ENCODE measurements around the gene RPS16. TPM values are rescaled to one million over a fixed set of nuclear protein-coding genes. Genes with fewer than 3 reads are reported as not detected.

RPS16 gene
- total and polyA plus RNA-seq, 2 of the 13 experiments (the other 11 are each of a cell fraction or from before 2014, with no cell fraction given), result 488 to 2,583 TPM

DNA sequence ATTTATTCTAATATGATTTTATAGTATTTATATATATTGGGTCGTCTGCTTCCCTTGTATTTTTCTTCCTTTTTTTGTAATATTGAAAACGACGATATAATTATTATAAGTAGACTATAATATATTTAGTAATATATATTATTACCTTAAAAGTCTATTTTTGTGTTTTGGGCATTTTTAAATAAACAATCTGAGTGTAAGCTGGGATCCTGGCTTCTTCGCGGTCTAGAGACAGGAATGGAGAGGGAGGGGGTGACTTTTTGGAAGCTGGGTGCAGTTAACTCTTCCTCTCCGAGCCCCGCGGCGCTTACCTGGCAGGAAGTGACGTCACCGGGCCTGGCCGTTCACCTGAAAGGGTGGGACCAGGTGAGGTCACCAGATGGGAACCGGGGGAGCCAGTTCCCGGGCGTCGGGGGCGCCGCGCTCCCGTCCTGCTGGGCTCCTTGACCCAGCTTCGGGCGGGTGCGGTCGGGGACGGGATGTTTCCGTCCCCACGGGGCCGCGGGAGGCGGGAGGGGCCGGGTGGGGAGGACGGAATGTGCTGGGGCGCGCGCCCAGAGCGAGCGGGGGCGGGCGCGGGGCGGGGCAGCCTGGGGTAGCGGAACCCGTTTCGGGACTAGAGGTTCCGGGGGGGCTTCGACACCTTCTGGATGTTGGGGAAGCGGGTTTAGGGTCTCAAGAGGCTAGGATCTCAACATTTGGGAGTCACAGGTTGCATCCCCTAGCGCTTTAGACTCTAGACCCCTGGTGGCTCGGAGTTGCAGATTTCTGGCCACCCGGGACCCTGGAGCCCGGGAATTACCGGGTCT, 26.3 kb downstream of the RPS16 start (continued):
- TF ChIP-seq GATAD2A (CRISPR knock-in tag; IDR thresholded peaks at IDR 0.05) (peak; percentile 31; the same call in 1 of the 2 replicates), ZNF552 (CRISPR knock-in tag; IDR thresholded peaks at IDR 0.05; ENCODE audit: borderline replicate concordance) (no peak), SAFB2 (CRISPR knock-in tag; IDR thresholded peaks at IDR 0.05; ENCODE audit: borderline replicate concordance, low read depth) (no peak), EEA1 (CRISPR knock-in tag; IDR thresholded peaks at IDR 0.05; ENCODE audit: borderline replicate concordance) (no peak), ZNF329 (CRISPR knock-in tag; IDR thresholded peaks at IDR 0.05; ENCODE audit: low read depth) (no peak), HDAC2 (CRISPR knock-in tag; IDR thresholded peaks at IDR 0.05) (no peak), ZNF713 (CRISPR knock-in tag; IDR thresholded peaks at IDR 0.05) (no peak), HNRNPL (IDR thresholded peaks at IDR 0.05; ENCODE audit: low read depth, low read length) (no peak), SIX1 (CRISPR knock-in tag; IDR thresholded peaks at IDR 0.05; ENCODE audit: borderline replicate concordance) (no peak), TBL1XR1 (IDR thresholded peaks at IDR 0.05; ENCODE audit: borderline replicate concordance, low read length, partially characterized antibody) (no peak), TAF15 (IDR thresholded peaks at IDR 0.05; ENCODE audit: low read depth, low read length, poor library complexity, severe bottlenecking) (no peak), ZNF674 (CRISPR knock-in tag; IDR thresholded peaks at IDR 0.05; ENCODE audit: low read depth) (no peak)
- TF ChIP-seq, protein P1, sequence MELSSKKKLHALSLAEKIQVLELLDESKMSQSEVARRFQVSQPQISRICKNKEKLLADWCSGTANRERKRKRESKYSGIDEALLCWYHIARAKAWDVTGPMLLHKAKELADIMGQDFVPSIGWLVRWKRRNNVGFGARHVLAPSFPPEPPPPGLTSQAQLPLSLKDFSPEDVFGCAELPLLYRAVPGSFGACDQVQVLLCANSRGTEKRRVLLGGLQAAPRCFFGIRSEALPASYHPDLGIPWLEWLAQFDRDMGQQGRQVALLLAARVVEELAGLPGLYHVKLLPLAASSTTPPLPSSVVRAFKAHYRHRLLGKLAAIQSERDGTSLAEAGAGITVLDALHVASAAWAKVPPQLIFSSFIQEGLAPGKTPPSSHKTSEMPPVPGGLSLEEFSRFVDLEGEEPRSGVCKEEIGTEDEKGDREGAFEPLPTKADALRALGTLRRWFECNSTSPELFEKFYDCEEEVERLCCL (CRISPR knock-in tag; IDR thresholded peaks at IDR 0.05; ENCODE audit: borderline replicate concordance), result no peak
- TF ChIP-seq, protein P2, sequence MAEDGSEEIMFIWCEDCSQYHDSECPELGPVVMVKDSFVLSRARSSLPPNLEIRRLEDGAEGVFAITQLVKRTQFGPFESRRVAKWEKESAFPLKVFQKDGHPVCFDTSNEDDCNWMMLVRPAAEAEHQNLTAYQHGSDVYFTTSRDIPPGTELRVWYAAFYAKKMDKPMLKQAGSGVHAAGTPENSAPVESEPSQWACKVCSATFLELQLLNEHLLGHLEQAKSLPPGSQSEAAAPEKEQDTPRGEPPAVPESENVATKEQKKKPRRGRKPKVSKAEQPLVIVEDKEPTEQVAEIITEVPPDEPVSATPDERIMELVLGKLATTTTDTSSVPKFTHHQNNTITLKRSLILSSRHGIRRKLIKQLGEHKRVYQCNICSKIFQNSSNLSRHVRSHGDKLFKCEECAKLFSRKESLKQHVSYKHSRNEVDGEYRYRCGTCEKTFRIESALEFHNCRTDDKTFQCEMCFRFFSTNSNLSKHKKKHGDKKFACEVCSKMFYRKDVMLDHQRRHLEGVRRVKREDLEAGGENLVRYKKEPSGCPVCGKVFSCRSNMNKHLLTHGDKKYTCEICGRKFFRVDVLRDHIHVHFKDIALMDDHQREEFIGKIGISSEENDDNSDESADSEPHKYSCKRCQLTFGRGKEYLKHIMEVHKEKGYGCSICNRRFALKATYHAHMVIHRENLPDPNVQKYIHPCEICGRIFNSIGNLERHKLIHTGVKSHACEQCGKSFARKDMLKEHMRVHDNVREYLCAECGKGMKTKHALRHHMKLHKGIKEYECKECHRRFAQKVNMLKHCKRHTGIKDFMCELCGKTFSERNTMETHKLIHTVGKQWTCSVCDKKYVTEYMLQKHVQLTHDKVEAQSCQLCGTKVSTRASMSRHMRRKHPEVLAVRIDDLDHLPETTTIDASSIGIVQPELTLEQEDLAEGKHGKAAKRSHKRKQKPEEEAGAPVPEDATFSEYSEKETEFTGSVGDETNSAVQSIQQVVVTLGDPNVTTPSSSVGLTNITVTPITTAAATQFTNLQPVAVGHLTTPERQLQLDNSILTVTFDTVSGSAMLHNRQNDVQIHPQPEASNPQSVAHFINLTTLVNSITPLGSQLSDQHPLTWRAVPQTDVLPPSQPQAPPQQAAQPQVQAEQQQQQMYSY (CRISPR knock-in tag; IDR thresholded peaks at IDR 0.05), result 0 out of 2 replicates have a peak, but pooled peaks have one; percentile 24
- TF ChIP-seq, protein P3, sequence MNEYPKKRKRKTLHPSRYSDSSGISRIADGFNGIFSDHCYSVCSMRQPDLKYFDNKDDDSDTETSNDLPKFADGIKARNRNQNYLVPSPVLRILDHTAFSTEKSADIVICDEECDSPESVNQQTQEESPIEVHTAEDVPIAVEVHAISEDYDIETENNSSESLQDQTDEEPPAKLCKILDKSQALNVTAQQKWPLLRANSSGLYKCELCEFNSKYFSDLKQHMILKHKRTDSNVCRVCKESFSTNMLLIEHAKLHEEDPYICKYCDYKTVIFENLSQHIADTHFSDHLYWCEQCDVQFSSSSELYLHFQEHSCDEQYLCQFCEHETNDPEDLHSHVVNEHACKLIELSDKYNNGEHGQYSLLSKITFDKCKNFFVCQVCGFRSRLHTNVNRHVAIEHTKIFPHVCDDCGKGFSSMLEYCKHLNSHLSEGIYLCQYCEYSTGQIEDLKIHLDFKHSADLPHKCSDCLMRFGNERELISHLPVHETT (CRISPR knock-in tag; conservative IDR thresholded peaks at IDR 0.05), result no peak
- TF ChIP-seq, protein P4, sequence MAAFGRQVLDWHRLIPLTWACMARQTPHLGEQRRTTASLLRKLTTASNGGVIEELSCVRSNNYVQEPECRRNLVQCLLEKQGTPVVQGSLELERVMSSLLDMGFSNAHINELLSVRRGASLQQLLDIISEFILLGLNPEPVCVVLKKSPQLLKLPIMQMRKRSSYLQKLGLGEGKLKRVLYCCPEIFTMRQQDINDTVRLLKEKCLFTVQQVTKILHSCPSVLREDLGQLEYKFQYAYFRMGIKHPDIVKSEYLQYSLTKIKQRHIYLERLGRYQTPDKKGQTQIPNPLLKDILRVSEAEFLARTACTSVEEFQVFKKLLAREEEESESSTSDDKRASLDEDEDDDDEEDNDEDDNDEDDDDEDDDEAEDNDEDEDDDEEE (CRISPR knock-in tag; IDR thresholded peaks at IDR 0.05), result 0 out of 2 replicates have a peak, but pooled peaks have one; percentile 37

Data from HepG2 (cell line).